HG03575 (cell line): Measurements from ENCODE around the gene MALRD1.
"Not testable (repeated sequence)": the region's sequence is repeated elsewhere in the genome, so short reads cannot be mapped to it uniquely, and the experiment has no call there.

Source experiments
- ATAC-seq: cut with Tn5 transposase; IDR thresholded peaks from one replicate; pipeline ENCODE4 v1.9.1; 2021; ENCODE audit not compliant: unreplicated experiment, insufficient number of reproducible peaks, low FRiP score; ENCODE audit errors: extremely low read depth

MALRD1 gene

DNA sequence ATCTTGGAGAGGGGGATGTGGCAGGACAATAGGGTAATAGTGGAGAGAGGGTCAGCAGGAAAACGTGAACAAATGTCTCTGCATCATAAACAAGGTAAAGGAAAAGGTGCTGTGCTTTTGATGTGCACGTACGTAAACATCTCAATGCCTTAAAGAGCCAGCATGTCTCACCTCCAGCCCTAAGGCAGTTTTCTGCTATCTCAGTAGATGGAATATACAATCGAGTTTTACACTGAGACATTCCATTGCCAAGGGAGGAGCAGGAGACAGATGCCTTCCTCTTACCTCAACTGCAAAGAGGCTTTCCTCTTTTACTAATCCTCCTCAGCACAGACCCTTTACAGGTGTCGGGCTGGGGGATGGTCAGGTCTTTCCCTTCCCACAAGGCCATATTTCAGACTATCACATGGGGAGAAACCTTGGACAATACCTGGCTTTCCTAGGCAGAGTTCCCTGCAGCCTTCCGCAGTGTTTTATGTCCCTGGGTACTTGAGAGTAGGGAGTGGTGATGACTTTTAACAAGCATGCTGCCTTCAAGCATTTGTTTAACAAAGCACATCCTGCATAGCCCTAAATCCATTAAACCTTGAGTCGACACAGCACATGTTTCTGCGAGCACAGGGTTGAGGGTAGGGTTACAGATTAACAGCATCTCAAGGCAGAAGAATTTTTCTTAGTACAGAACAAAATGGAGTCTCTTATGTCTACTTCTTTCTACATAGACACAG lies 461.6 kb downstream of the MALRD1 start:
- ATAC-seq = not testable (repeated sequence)

DNA sequence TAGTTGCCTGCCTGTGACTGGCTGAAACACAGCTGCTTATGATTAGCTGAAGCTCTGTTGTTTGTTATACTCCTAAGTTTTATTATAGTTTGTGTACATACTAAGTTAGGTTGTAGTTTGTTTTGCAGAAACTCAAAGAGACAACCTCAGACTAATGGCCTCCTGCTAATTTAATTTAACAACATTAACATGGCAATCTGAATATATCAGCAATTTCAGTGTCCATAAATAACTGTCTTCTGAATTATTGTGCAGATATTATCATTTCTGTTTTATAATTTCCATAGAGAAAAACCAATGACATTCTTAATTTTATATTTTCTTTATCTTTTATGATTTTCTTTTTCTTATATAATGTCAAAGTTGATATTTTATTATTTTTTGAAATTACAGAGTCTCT lies 469.5 kb downstream of the MALRD1 start:
- no peak for ATAC-seq

DNA sequence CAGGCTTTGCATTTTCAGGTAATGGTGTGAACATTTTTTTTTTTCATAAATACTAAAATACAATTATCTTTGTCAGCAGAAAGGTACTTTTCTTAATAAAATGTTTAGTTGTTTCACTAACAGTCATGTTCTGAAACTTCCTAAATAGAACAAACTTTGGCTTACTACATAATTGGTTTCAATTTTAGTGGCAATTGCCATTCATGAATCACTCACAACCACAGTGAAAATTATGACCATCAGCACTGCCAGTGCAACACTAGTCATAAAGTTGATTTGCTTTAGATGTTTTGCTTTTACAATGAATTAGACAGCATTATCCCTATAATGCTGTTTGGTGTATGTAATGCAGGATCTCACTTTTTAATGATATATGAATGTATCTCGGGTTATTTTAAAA lies 470.0 kb downstream of the MALRD1 start:
- ATAC-seq = no peak

DNA sequence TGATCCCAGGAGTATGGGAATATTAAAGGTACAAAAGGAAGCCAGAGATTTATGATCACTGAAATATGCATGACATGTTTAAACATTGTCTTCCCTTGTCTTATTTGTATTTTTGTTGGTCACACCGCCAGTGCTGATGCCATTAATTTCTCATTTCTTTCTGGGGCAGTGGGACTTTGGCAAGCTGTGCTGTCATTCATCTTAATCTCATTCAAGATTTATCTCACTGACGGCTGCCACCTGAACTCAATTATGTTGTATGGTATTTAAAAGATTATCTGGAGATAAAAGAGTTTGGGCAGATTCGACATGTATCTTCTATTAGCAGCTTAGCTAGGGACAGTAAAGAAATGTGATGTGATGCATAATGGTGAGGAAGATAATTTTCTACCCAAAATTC lies 482.7 kb downstream of the MALRD1 start:
- ATAC-seq = no peak

GRCh38 chr10:19532411-19532810 lies 483.8 kb downstream of the MALRD1 start:
- no peak for ATAC-seq

DNA sequence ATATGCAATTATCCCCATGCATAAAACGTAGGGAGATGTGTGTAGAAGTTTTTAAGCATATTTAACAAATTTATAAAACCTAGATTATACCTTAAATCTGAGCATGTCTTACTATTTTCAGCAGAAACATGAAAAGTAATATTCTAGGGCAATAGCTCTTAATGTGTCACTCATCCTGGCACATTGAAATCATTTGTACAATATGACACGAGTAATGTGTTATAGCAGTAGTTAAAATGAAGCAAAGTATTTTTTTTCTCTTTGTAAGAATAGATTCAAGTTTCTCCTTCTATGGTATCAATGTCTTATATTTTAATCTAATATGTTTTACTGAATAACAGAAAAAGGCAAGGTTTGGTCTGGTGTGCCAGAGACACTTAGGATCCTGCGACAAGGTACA lies 492.7 kb downstream of the MALRD1 start:
- ATAC-seq = no peak

- ATAC-seq = no peak
These were observed 497.6 kb downstream of the MALRD1 start for GRCh38 chr10:19546224-19546623.

GRCh38 chr10:19549503-19549902 lies 500.9 kb downstream of the MALRD1 start:
- no peak for ATAC-seq

- ATAC-seq = no peak
These were observed 508.1 kb downstream of the MALRD1 start for GRCh38 chr10:19556666-19557065.

DNA sequence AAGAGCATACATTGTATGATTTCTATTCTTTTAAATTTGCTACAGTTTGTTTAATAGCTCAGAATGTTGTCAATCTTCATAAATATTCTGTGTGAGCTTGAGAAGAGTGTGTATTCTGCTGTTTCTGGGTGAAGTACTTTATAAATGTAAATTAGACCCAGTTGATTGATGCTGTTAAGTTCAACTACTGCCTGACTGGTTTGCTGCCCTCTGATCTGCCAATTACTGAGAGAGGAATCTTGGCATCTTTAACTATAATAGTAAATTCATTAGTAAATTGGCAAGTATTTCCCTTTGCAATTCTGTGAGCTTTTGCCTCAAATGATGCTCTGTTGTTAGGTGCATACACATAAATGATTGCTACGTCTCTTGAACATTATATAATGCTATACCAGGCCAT lies 512.6 kb downstream of the MALRD1 start:
- no peak for ATAC-seq

GRCh38 chr10:19563388-19564141 lies 515.0 kb downstream of the MALRD1 start:
- ATAC-seq = no peak

GRCh38 chr10:19570120-19570519 lies 521.5 kb downstream of the MALRD1 start:
- ATAC-seq = no peak

DNA sequence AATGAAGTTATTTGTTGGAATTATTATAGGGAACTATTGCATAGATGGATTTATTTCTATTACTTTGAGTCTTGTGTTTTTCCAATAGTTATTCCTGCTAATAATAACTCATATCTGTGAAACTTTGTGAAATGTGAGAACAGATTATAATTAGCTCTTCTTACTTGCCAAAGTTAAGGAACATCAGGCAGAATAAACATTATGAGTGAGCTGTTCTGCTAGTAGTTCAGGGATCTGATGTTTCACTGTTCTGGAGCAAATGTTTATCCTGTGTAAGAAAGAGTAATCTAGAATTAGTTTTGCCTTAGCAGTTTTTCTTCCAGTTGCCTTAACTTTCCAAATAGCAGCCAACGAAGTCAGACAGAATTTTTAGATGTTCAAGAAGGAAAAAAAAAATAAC lies 522.4 kb downstream of the MALRD1 start:
- no peak for ATAC-seq

DNA sequence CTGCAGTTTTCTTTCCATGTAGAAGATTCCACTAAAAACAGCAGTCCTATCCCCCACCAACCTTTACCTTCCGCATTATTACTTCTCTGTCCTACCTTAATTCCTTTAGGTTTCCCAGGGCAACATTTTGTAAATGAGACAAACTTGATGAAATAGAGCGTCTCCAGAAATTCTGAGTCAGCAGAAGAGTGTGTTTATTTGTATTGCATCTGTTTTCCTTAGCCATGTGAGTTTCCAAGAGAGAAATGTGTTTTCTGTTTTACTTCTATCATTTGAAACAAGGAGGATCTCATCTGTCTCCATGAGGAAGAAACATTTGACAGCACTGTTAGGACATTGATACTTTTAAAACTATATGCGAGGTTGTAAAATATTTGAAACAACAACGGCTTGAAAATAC lies 523.5 kb downstream of the MALRD1 start:
- no peak for ATAC-seq

DNA sequence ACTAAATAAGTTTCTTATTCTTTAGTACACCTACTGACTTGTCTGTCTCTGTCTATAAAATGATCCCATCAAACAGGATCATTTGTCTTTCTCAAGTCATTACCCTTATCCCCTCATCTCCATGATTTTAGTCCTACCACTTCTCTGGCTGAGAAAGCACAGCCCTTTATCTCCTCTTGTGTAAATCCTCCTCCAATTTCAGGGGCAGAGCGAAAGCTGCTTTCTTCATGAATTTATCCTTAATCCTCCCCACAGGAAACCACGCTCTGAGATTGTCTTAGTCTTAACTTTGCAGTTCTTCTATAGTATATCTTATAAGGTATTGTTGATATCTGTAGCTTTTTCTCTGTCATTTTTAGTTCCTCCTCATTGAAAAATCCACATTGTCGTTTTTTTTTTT lies 528.0 kb downstream of the MALRD1 start:
- no peak for ATAC-seq

- ATAC-seq = no peak
These were observed 528.8 kb downstream of the MALRD1 start for GRCh38 chr10:19577381-19577780.

DNA sequence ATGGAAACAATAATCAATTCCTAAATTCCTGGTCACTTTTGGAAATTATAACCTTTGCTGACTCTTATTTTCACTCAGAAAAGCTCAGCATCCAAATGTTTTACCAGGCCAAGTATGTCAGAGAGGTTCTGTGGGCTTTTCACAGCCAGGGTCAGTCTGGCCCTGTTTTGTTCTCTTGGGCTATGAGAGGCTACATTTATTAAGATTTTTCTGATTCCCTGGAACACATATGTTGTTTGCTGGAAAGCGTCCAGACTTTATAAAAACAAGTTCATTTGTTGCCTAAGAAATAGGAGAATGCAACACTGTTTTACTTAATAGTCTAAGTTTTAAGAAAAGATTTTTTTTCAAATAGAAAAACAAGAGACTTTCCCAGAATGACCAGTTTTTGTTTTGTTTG lies 529.2 kb downstream of the MALRD1 start:
- ATAC-seq = no peak

DNA sequence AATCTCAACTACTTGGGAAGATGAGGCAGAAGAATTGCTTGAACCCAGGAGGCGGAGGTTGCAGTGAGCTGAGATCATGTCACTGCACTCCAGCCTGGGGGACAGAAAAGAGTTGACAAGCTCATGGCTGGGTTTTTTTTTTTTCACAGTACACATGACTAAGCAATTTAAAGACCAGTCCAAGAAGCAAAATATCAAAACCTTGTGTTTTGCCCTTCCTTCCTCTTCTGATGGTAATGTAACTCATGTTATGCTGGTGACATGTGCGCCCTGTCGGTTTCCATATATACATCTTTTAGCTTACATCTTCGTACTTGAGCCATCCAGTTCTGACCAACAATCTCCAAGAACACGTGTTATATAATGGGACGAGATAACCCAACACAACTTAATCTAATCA lies 530.0 kb downstream of the MALRD1 start:
- ATAC-seq = no peak

- no peak for ATAC-seq
These were observed 531.4 kb downstream of the MALRD1 start for GRCh38 chr10:19579761-19580545.

DNA sequence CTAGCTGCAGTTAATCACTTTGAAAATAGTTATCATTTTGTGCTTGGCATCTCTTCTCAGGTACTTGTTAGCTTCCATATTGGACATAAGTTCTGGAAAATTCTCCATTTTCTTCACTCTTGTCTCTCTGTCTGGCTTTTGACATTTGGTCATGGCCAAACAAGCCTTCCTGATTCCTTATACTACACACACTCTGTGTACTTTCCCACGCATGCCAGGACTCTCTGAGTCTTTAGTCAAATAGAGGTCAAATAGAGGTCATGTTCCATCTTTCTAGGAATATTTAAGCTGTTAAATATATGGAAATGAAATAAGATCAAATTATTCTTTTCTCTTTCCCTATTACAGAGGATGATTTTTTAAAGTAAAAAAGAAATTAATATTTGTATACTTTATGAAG lies 532.1 kb downstream of the MALRD1 start:
- no peak for ATAC-seq
